GM19025 (cell line): ENCODE results near the gene FAM53B.

Experiments used
- ATAC-seq: cut with Tn5 transposase; IDR thresholded peaks from one replicate; pipeline ENCODE4 v1.9.1; 2021; ENCODE audit warnings: mild to moderate bottlenecking, low read depth, moderate library complexity; ENCODE audit not compliant: unreplicated experiment

FAM53B gene

GRCh38 chr10:124742413-124743190, 1.6 kb downstream of the FAM53B start:
- ATAC-seq, result no peak

GRCh38 chr10:124741922-124742412, 2.2 kb downstream of the FAM53B start:
- no peak for ATAC-seq

GRCh38 chr10:124741281-124741921, 2.8 kb downstream of the FAM53B start:
- no peak for ATAC-seq

- ATAC-seq, result no peak
Measured at GRCh38 chr10:124740369-124741280, 3.6 kb downstream of the FAM53B start.

GRCh38 chr10:124739986-124740368, 4.2 kb downstream of the FAM53B start:
- ATAC-seq, result no peak

GRCh38 chr10:124739119-124739921, 4.9 kb downstream of the FAM53B start:
- no peak for ATAC-seq

- no peak for ATAC-seq
Measured at GRCh38 chr10:124738441-124738840, 5.7 kb downstream of the FAM53B start.

- ATAC-seq, result no peak
Measured at GRCh38 chr10:124737708-124738107, 6.5 kb downstream of the FAM53B start.

- ATAC-seq, result no peak
Measured at GRCh38 chr10:124737221-124737620, 7.0 kb downstream of the FAM53B start.

GRCh38 chr10:124736491-124737136, 7.6 kb downstream of the FAM53B start:
- ATAC-seq, result no peak

GRCh38 chr10:124735491-124736286, 8.5 kb downstream of the FAM53B start:
- ATAC-seq, result no peak

GRCh38 chr10:124734311-124735166, 9.6 kb downstream of the FAM53B start:
- no peak for ATAC-seq

- no peak for ATAC-seq
Measured at GRCh38 chr10:124733571-124734245, 10.5 kb downstream of the FAM53B start.

GRCh38 chr10:124732931-124733570, 11.1 kb downstream of the FAM53B start:
- peak; percentile 69 for ATAC-seq

- ATAC-seq, result no peak
Measured at GRCh38 chr10:124731551-124731950, 12.6 kb downstream of the FAM53B start.

GRCh38 chr10:124730790-124731189, 13.4 kb downstream of the FAM53B start:
- ATAC-seq, result no peak
